OCI-LY7 (cell line): Measurements from ENCODE around the gene LBP. TPM values are rescaled to one million over a fixed set of nuclear protein-coding genes. Genes with fewer than 3 reads are reported as not detected.
"Not testable (repeated sequence)": the region's sequence is repeated elsewhere in the genome, so short reads cannot be mapped to it uniquely, and the experiment has no call there.

Experiments used
- BruUV-seq: library from RNA; stranded (reverse); fragments of 400-500 nt; replicated peaks from 2 replicates; lab custom pipeline; 2021; lab: Mats Ljungman, UMichigan
- CTCF ChIA-PET: fragments of 300-600 bp; sonication (Branson Sonifier 250); formaldehyde crosslinking; loops from one replicate; lab custom pipeline; 2022; ENCODE audit warnings: antibody characterized with exemption; ENCODE audit not compliant: unreplicated experiment; lab: Charles Lee
- POLR2A ChIA-PET: fragments of 300-600 bp; sonication (Branson Sonifier 250); formaldehyde crosslinking; loops from one replicate; lab custom pipeline; 2022; ENCODE audit warnings: antibody characterized with exemption; lab: Charles Lee
- DNase-seq: peaks from one replicate; pipeline ENCODE4 v3.0.0-alpha.2; 2015; ENCODE audit warnings: low spot score
- H2AFZ ChIP-seq: fragments of 200-600 bp; sonication (generic), shearing (Covaris generic); 2 replicates; pipeline ENCODE4 v1.6.1; 2014; ENCODE audit warnings: mild to moderate bottlenecking, antibody characterized with exemption, low read length, moderate library complexity
- H3K27ac ChIP-seq: fragments of 200-600 bp; sonication (generic); 2 replicates; pipeline ENCODE4 v1.5.1; 2014; ENCODE audit warnings: mixed run types, low read depth, mild to moderate bottlenecking, moderate library complexity, low read length, inconsistent platforms; ENCODE audit not compliant: poor library complexity, severe bottlenecking
- H3K36me3 ChIP-seq: fragments of 200-600 bp; sonication (generic); 2 replicates; pipeline ENCODE4 v1.6.1; 2014; ENCODE audit warnings: mild to moderate bottlenecking, antibody characterized with exemption, low read length, moderate library complexity, mixed read lengths; ENCODE audit not compliant: insufficient read depth
- H3K4me1 ChIP-seq: fragments of 200-600 bp; sonication (generic); 2 replicates; pipeline ENCODE4 v1.5.1; 2014; ENCODE audit warnings: mild to moderate bottlenecking, low read length; ENCODE audit not compliant: insufficient read depth, poor library complexity, severe bottlenecking
- H3K4me2 ChIP-seq: fragments of 200-600 bp; sonication (generic); 2 replicates; pipeline ENCODE4 v1.6.1; 2014; ENCODE audit warnings: mild to moderate bottlenecking, low read length
- H3K4me3 ChIP-seq: fragments of 200-600 bp; sonication (generic); 2 replicates; pipeline ENCODE4 v1.5.1; 2014; ENCODE audit warnings: mild to moderate bottlenecking, low read depth, low read length; ENCODE audit not compliant: poor library complexity, severe bottlenecking
- H3K79me2 ChIP-seq: fragments of 200-600 bp; sonication (generic); 2 replicates; pipeline ENCODE4 v1.6.1; 2016; ENCODE audit warnings: low read depth, mild to moderate bottlenecking, low read length, moderate library complexity, mixed read lengths; ENCODE audit not compliant: insufficient read depth
- H3K9me2 ChIP-seq: fragments of 200-600 bp; sonication (generic); 2 replicates; pipeline ENCODE4 v1.6.1; 2016; ENCODE audit warnings: mild to moderate bottlenecking, low read length, mixed read lengths; ENCODE audit not compliant: insufficient read depth
- H3K9me3 ChIP-seq: fragments of 200-600 bp; sonication (generic); 2 replicates; pipeline ENCODE4 v1.6.1; 2014; ENCODE audit warnings: mild to moderate bottlenecking, mixed run types, low read length, mixed read lengths
- H4K20me1 ChIP-seq: fragments of 200-600 bp; sonication (generic); 2 replicates; pipeline ENCODE4 v1.6.1; 2014; ENCODE audit warnings: mild to moderate bottlenecking, antibody characterized with exemption, low read length, moderate library complexity, mixed read lengths; ENCODE audit not compliant: insufficient read depth
- CTCF ChIP-seq: fragments of 200-600 bp; sonication (generic); conservative IDR thresholded peaks from 2 replicates; pipeline ENCODE4 v1.5.1; 2014; ENCODE audit warnings: mild to moderate bottlenecking, antibody characterized with exemption, low read length, moderate library complexity, mixed read lengths
- EZH2phosphoT487 ChIP-seq: fragments of 200-600 bp; sonication (generic); IDR thresholded peaks from 2 replicates; pipeline ENCODE4 v1.6.1; 2018; ENCODE audit warnings: low read depth, borderline replicate concordance, mild to moderate bottlenecking, mixed run types, antibody characterized with exemption, low read length, moderate library complexity, mixed read lengths
- intact Hi-C: fragments of 100-400 bp; cut with micrococcal nuclease; formaldehyde crosslinking; loops from one replicate; pipeline ENCODE4 v1.10.0; 2022; ENCODE audit not compliant: unreplicated experiment
- total RNA-seq, 2 experiments: library from RNA; depleted of rRNA in 1 of 2; stranded (reverse); fragments of >200 nt in 1 of 2; shearing (Covaris generic) in 1 of 2; gene quantifications; 2 replicates each; pipeline ENCODE4 v1.2.3, GENCODE V29; 2014 to 2022

Gene LBP
- total RNA-seq, 2 experiments from 2014 or later = not detected

- intact Hi-C loops = no loop called here
- H3K4me1 ChIP-seq = no peaks in the 10 kb centered on the region
- H3K79me2 ChIP-seq = no peaks in the 10 kb centered on the region
- H3K27ac ChIP-seq = no peak overlapping the region
- H3K9me3 ChIP-seq = no peaks in the 10 kb centered on the region; the same call in 1 of the 2 replicates
- H4K20me1 ChIP-seq = no peaks in the 10 kb centered on the region
- TF ChIP-seq CTCF = peak; percentile 64
- no peak for TF ChIP-seq EZH2phosphoT487
- ChIA-PET CTCF (no interaction called here), POLR2A (interaction anchor here (0.7 kb wide), 1 partner anchor 358 kb away, joined by 4 read pairs; no protein-coding TSS in a partner anchor)
- H2AFZ ChIP-seq = no peak overlapping the region
- H3K9me2 ChIP-seq = no peaks in the 10 kb centered on the region
- DNase-seq = peak; percentile 29
- BruUV-seq = no TSS peak
- no peaks in the 10 kb centered on the region for H3K36me3 ChIP-seq
- no peak overlapping the region for H3K4me3 ChIP-seq
- no peak overlapping the region for H3K4me2 ChIP-seq
These were observed 8.6 kb upstream of the LBP start for GRCh38 chr20:38337561-38338140.

GRCh38 chr20:38338849-38339520 lies 7.3 kb upstream of the LBP start:
- Histone ChIP-seq H3K27ac (no peak overlapping the region), H3K9me3 (no peaks in the 10 kb centered on the region; the same call in 1 of the 2 replicates), H3K9me2 (no peaks in the 10 kb centered on the region), H3K79me2 (no peaks in the 10 kb centered on the region), H3K4me1 (no peaks in the 10 kb centered on the region), H4K20me1 (no peaks in the 10 kb centered on the region), H3K36me3 (no peaks in the 10 kb centered on the region), H3K4me3 (no peak overlapping the region), H2AFZ (no peak overlapping the region), H3K4me2 (no peak overlapping the region)
- CTCF ChIA-PET = no interaction called here
- no TSS peak for BruUV-seq
- peak; percentile 44 for TF ChIP-seq CTCF
- TF ChIP-seq EZH2phosphoT487 = no peak
- no peak for DNase-seq
- POLR2A ChIA-PET = no interaction called here
- intact Hi-C loops = no loop called here

- H4K20me1 ChIP-seq, H3K36me3 ChIP-seq, H3K4me2 ChIP-seq, H3K27ac ChIP-seq, H3K9me3 ChIP-seq, DNase-seq, H3K4me3 ChIP-seq, intact Hi-C loops, BruUV-seq, CTCF ChIA-PET, H3K9me2 ChIP-seq, POLR2A ChIA-PET, H3K4me1 ChIP-seq, H3K79me2 ChIP-seq, H2AFZ ChIP-seq: not testable (repeated sequence)
These were observed 6.8 kb upstream of the LBP start for GRCh38 chr20:38339521-38339896.
